ENCODE results near the gene TMEM170B.

TMEM170B gene

GRCh38 chr6:11616200-11616611, 78.7 kb downstream of the TMEM170B start:
- DNase-seq (ENCODE audit: low read depth), result peak; percentile 91

- DNase-seq (ENCODE audit: low read depth), result no peak
These were observed 81.0 kb downstream of the TMEM170B start for GRCh38 chr6:11618533-11618932.

- no peak for DNase-seq (ENCODE audit: low read depth)
These were observed 83.6 kb downstream of the TMEM170B start for GRCh38 chr6:11621119-11621518.

GRCh38 chr6:11622156-11622555, 84.6 kb downstream of the TMEM170B start:
- no peak for DNase-seq (ENCODE audit: low read depth)

- DNase-seq (ENCODE audit: low read depth), result no peak
These were observed 85.7 kb downstream of the TMEM170B start for GRCh38 chr6:11623272-11623671.

GRCh38 chr6:11625302-11625701, 87.8 kb downstream of the TMEM170B start:
- DNase-seq (ENCODE audit: low read depth), result no peak

GRCh38 chr6:11626356-11626755, 88.8 kb downstream of the TMEM170B start:
- DNase-seq (ENCODE audit: low read depth), result no peak

- no peak for DNase-seq (ENCODE audit: low read depth)
These were observed 91.0 kb downstream of the TMEM170B start for GRCh38 chr6:11628562-11628961.

- DNase-seq (ENCODE audit: low read depth), result no peak
These were observed 93.5 kb downstream of the TMEM170B start for GRCh38 chr6:11631008-11631407.

- no peak for DNase-seq (ENCODE audit: low read depth)
These were observed 94.0 kb downstream of the TMEM170B start for GRCh38 chr6:11631539-11631938.

- DNase-seq (ENCODE audit: low read depth), result no peak
These were observed 94.7 kb downstream of the TMEM170B start for GRCh38 chr6:11632231-11632630.

- peak; percentile 60 for DNase-seq (ENCODE audit: low read depth)
These were observed 95.4 kb downstream of the TMEM170B start for GRCh38 chr6:11632795-11633511.
